H1 (cell line): ENCODE results near the gene LRRC8D. TPM values are rescaled to one million over a fixed set of nuclear protein-coding genes. Genes with fewer than 3 reads are reported as not detected.

ENCODE experiments used
- CHD2 ChIP-seq: IDR thresholded peaks from 2 replicates; pipeline ENCODE4 v1.6.1; 2012; ENCODE audit warnings: low read length, improper control_type of control experiment
- RAD21 ChIP-seq, 2 experiments: IDR thresholded peaks in 1 of 2; conservative IDR thresholded peaks in 1 of 2; 2 replicates each; pipeline ENCODE4 v1.6.1; 2011; ENCODE audit warnings: low read depth in 2 of 2, low read length in 2 of 2, improper control_type of control experiment in 1 of 2, inconsistent platforms in 1 of 2, mild to moderate bottlenecking in 1 of 2, moderate library complexity in 1 of 2
- polyA plus RNA-seq, 7 experiments: library from polyadenylated mRNA; depleted of rRNA in 3 of 7; stranded (reverse) in 5 of 7; unstranded in 2 of 7; fragments of >200 nt in 5 of 7; fragments of 200-250 nt in 2 of 7; gene quantifications; 1 replicate in 5 of 7; 2 replicates in 1 of 7; 4 replicates in 1 of 7; pipeline versions ENCODE4 v1.2.1 to v1.2.3, GENCODE V29; 2011 to 2013; ENCODE audit warnings: missing spikeins in 2 of 7, mixed read lengths in 2 of 7
- total RNA-seq: library from RNA; stranded (reverse); fragmentation: NEBNext Ultra II Directional; extraction: Animal tissue kit (Norgen Biotek cat#: 25700); gene quantifications from 2 replicates; pipeline ENCODE4 v1.2.1, GENCODE V29; 2021
- TF ChIP-seq, protein P1 (sequence below): fragments of 300-600 bp; sonication (generic); IDR thresholded peaks from 2 replicates; pipeline ENCODE4 v1.7.1; 2012; ENCODE audit warnings: low read length, moderate library complexity, mild to moderate bottlenecking, inconsistent platforms; ENCODE audit not compliant: insufficient replicate concordance
- TF ChIP-seq, protein P2 (sequence below): IDR thresholded peaks from 2 replicates; pipeline ENCODE4 v1.6.1; 2011; ENCODE audit warnings: low read depth, mild to moderate bottlenecking, low read length; ENCODE audit not compliant: insufficient read depth
- TF ChIP-seq, protein P3 (sequence below), 3 experiments: IDR thresholded peaks; 1 replicate in 2 of 3; 2 replicates in 1 of 3; pipeline versions ENCODE4 v1.5.1 to v1.6.1; 2011; ENCODE audit warnings: low read length in 3 of 3, mild to moderate bottlenecking in 3 of 3, inconsistent platforms in 2 of 3, low read depth in 1 of 3, moderate library complexity in 1 of 3; ENCODE audit not compliant: insufficient read depth in 1 of 3; ENCODE audit errors: control extremely low read depth in 1 of 3

The LRRC8D gene
- total and polyA plus RNA-seq, 2 of the 8 experiments (the other 6 are each of a cell fraction or from before 2014, with no cell fraction given) = 42.0 to 58.5 TPM

DNA sequence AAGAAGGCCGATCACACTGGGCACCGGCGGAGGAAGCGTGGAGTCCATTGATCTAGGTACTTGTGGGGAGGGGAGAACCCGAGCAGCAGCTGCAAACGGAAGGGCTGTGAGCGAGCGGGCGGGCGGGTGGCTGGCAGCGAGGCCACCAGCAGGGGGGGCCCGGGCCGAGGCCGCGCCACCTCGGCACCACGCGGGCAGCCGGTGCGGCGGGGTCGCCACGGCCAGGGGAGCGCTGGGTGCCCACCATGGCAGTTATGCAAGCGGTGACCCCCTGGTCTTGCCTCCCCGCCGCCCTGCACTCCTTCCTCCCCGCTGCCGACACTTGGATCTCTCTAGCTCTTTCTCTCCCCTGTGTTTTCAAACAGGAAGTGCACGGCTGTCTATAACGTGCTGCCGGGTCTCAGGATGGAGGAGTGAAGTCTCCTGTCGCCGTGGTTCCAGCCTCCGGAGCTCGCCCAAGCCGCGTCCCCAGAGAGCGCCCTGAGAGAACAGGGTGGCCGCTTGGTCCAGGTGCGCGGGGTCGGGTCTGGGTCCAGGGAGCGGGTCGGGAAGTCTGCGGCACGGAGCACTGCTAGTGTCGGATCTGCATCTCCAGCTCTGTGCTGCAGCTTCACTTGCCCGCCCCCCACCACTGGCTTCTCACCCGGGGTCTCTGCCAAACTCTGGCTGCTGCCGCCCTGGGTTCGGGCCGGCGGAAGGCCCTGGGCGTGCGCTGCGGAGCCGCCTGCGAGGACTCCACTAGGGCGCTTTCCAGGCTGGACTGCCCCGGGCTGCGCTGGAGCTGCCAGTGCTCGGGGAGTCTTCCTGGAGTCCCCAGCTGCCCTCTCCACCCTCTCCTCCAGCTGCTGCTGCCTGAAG, 22.7 kb downstream of the LRRC8D start (continued):
- TF ChIP-seq, protein P1, sequence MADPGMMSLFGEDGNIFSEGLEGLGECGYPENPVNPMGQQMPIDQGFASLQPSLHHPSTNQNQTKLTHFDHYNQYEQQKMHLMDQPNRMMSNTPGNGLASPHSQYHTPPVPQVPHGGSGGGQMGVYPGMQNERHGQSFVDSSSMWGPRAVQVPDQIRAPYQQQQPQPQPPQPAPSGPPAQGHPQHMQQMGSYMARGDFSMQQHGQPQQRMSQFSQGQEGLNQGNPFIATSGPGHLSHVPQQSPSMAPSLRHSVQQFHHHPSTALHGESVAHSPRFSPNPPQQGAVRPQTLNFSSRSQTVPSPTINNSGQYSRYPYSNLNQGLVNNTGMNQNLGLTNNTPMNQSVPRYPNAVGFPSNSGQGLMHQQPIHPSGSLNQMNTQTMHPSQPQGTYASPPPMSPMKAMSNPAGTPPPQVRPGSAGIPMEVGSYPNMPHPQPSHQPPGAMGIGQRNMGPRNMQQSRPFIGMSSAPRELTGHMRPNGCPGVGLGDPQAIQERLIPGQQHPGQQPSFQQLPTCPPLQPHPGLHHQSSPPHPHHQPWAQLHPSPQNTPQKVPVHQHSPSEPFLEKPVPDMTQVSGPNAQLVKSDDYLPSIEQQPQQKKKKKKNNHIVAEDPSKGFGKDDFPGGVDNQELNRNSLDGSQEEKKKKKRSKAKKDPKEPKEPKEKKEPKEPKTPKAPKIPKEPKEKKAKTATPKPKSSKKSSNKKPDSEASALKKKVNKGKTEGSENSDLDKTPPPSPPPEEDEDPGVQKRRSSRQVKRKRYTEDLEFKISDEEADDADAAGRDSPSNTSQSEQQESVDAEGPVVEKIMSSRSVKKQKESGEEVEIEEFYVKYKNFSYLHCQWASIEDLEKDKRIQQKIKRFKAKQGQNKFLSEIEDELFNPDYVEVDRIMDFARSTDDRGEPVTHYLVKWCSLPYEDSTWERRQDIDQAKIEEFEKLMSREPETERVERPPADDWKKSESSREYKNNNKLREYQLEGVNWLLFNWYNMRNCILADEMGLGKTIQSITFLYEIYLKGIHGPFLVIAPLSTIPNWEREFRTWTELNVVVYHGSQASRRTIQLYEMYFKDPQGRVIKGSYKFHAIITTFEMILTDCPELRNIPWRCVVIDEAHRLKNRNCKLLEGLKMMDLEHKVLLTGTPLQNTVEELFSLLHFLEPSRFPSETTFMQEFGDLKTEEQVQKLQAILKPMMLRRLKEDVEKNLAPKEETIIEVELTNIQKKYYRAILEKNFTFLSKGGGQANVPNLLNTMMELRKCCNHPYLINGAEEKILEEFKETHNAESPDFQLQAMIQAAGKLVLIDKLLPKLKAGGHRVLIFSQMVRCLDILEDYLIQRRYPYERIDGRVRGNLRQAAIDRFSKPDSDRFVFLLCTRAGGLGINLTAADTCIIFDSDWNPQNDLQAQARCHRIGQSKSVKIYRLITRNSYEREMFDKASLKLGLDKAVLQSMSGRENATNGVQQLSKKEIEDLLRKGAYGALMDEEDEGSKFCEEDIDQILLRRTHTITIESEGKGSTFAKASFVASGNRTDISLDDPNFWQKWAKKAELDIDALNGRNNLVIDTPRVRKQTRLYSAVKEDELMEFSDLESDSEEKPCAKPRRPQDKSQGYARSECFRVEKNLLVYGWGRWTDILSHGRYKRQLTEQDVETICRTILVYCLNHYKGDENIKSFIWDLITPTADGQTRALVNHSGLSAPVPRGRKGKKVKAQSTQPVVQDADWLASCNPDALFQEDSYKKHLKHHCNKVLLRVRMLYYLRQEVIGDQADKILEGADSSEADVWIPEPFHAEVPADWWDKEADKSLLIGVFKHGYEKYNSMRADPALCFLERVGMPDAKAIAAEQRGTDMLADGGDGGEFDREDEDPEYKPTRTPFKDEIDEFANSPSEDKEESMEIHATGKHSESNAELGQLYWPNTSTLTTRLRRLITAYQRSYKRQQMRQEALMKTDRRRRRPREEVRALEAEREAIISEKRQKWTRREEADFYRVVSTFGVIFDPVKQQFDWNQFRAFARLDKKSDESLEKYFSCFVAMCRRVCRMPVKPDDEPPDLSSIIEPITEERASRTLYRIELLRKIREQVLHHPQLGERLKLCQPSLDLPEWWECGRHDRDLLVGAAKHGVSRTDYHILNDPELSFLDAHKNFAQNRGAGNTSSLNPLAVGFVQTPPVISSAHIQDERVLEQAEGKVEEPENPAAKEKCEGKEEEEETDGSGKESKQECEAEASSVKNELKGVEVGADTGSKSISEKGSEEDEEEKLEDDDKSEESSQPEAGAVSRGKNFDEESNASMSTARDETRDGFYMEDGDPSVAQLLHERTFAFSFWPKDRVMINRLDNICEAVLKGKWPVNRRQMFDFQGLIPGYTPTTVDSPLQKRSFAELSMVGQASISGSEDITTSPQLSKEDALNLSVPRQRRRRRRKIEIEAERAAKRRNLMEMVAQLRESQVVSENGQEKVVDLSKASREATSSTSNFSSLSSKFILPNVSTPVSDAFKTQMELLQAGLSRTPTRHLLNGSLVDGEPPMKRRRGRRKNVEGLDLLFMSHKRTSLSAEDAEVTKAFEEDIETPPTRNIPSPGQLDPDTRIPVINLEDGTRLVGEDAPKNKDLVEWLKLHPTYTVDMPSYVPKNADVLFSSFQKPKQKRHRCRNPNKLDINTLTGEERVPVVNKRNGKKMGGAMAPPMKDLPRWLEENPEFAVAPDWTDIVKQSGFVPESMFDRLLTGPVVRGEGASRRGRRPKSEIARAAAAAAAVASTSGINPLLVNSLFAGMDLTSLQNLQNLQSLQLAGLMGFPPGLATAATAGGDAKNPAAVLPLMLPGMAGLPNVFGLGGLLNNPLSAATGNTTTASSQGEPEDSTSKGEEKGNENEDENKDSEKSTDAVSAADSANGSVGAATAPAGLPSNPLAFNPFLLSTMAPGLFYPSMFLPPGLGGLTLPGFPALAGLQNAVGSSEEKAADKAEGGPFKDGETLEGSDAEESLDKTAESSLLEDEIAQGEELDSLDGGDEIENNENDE = no peak
- TF ChIP-seq, protein P2, sequence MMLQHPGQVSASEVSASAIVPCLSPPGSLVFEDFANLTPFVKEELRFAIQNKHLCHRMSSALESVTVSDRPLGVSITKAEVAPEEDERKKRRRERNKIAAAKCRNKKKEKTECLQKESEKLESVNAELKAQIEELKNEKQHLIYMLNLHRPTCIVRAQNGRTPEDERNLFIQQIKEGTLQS = no peak
- TF ChIP-seq RAD21 (IDR thresholded peaks at IDR 0.05 in 1 of 2, conservative IDR thresholded peaks at IDR 0.05 in 1 of 2; ENCODE audit: low read depth in 2 of 2, low read length in 2 of 2) (peak; percentile 26 to 60; a peak in 3 of 4 replicates), CHD2 (no peak)
- TF ChIP-seq, protein P3, sequence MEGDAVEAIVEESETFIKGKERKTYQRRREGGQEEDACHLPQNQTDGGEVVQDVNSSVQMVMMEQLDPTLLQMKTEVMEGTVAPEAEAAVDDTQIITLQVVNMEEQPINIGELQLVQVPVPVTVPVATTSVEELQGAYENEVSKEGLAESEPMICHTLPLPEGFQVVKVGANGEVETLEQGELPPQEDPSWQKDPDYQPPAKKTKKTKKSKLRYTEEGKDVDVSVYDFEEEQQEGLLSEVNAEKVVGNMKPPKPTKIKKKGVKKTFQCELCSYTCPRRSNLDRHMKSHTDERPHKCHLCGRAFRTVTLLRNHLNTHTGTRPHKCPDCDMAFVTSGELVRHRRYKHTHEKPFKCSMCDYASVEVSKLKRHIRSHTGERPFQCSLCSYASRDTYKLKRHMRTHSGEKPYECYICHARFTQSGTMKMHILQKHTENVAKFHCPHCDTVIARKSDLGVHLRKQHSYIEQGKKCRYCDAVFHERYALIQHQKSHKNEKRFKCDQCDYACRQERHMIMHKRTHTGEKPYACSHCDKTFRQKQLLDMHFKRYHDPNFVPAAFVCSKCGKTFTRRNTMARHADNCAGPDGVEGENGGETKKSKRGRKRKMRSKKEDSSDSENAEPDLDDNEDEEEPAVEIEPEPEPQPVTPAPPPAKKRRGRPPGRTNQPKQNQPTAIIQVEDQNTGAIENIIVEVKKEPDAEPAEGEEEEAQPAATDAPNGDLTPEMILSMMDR (IDR thresholded peaks at IDR 0.05; ENCODE audit: control extremely low read depth in 1 of 3, insufficient read depth in 1 of 3, low read depth in 1 of 3, low read length in 3 of 3) = peak; percentile 51 to 69 (median 54); a peak in 3 of 4 replicates
